ENCODE data around the gene PITX3.
A peak's percentile ranks its signal among the peaks of the same experiment; 100 is the strongest.
"Not testable (repeated sequence)": the region's sequence is repeated elsewhere in the genome, so short reads cannot be mapped to it uniquely, and the experiment has no call there.

PITX3 gene

DNA sequence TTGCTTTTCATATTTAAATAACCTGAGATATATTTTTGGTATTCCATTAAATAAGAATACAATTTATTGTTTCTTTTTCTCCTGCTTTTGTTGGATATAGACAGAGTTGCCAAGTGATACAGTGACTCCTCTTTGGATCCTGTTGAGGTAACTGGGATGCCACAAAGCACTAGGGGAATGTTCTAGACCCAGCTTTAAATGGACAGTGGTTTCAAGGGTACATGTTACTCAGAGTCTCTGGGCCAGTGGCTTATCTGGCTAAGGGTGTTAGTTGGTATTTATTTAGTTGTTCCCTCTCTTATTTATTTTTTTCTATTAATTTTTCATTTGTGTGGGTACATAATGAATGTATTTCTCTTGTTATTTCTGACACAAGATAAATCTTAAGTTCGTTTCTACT is 13.1 kb upstream of the PITX3 start:
- DNase-seq = no peak

DNA sequence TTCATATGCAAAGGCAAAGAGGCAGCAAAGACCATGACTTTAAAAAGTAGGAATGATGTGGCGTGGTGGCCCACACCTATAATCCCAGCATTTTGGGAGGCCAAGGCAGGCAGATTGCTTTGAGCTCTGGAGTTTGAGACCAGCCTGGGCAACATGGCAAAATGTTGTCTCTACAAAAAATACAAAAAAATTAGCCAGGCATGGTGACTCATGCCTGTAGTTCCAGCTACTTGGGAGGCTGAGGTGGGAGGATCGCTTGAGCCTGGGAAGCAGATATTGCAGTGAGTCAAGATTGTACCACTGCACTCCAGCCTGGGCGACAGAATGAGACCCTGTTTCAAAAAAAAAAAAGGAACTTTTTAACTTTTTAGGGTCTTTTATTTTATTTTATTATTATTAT is 11.2 kb upstream of the PITX3 start:
- not testable (repeated sequence) for DNase-seq

DNA sequence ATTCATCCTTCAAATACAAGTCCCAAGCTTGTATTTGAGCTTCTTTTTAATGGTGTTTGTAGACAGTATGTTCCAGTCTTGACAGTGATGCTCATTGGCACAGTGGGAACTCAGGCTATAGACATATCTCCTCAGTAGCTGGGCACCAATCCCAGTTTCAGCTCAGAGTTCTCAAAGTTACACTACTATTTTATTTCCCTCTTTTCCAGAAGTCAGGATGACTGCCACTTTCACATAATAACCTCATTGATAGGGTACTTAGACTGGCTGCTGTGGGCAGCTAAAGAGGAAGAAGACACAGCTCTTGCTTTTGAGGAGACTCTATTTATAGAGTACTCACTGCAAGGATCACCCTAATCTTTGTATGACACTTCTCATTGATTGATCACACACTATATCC is 6.4 kb upstream of the PITX3 start:
- no peak for DNase-seq

DNA sequence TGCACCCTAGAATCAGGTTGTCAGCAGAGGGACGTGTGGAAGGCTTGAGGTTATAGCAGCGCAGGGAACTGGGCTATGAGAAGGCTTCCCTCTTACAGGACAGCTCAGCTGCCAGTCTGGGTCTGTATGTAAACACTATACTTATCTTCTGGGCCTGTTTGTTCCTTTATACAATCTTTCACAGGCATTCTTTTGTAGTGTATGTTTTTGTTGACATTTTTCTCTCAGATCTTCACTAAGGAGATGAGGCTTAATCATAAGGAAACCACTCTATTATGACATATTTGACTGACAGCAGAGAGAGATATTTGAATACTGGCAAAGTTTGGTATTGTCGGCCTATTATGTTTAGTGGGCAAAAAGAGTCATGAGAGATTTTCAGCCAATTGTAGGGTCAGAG is 4.9 kb upstream of the PITX3 start:
- no peak for DNase-seq

DNA sequence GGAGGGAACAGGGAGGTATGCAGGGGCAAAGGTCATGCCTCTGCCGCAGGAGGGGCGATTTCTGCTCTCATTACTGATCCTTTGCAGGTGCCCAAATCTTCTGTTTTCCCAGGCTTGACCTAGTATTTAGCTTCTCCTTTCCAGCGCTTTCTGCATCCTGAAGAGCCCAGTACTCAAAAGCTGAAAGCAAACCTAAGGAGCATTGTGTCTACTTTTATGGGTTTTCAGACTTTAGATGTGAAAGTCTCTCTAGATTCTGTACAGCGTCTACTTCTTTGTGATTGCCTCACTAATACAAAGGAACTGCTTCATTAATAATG is 4.6 kb upstream of the PITX3 start:
- no peak for DNase-seq

DNA sequence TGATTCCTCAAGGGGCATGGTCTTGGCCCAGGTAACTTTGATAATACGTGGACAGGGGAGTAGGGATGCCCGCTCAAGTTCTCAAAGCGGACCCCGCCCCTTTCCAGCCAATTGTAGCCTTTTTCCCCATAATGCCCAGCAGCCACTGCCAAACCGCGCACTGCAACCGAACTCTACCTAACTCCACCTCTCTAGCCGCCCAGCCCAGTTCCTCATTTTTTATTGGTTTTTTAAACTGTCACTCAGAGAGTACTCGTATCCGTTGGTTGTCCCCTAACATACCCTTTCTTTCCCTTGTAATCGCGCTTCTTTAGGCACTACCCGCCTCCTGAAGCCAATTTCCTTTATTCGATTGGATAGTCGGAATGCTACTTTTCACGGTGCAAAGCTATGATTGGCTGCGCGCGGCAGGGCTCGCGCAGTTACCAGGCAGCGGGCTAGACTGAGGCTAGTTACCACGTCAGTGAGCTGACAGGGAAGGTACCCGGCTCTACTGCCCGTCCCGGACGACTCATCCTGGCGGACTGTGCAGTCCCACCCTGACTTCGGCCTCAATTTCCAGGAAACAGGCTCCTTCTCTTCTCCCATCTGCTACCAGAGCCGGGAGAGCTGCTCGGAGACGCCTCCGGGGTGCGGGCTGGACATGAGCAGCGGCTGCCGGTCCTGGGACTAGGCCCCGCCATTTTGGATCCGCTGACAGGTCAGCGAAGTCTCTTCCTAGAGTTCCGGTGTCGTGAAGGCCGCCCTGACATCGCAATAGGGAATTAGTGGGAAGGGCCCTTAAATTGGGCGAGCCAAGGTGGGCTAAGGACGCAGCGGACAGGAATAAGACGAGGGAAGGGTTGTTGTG is 4.0 kb upstream of the PITX3 start, which contains the start of gene GBF1:
TSS of gene GBF1 (plus strand) at position 451 of the 850 bp plus-strand sequence. CDS start 13,407 bp downstream, outside the sequence.
- DNase-seq = peak; percentile 95

DNA sequence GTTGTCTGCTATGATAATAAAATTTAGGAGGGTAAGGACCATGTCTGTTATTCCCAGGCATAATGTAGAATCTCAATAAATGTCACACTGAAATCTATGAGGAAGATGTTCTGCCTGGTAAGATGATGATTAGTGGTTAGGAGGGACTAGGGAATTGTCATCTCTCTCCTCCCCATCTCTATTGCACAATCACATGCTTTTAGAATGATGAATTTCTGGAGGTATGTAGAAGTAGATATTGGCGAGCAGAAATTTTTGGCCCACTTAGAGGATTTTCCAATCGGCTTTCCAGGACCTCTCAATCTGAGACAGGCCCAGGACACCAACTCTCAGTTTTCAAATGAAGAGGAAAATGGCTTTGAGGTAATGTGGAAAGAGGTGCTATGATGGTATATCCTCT is 2.0 kb upstream of the PITX3 start:
- no peak for DNase-seq

DNA sequence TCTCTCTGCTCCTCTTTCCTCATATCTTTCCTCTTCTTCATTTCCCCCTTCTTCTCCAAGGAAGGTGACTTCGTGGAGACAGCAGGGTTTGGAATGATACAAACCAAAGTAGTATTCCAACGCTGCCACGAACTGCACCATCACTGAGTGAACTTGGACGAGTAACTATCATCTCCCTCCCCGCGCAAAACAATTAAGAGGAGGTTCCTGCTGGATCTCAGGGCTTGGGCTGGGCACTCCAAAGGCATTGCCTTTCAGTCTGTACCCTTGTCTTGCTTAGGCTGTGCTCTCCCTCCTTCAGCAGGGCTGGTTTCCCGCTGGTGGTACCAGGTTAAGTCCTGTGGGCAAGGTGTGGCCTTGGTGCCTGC is 790 bp upstream of the PITX3 start:
- DNase-seq = no peak

DNA sequence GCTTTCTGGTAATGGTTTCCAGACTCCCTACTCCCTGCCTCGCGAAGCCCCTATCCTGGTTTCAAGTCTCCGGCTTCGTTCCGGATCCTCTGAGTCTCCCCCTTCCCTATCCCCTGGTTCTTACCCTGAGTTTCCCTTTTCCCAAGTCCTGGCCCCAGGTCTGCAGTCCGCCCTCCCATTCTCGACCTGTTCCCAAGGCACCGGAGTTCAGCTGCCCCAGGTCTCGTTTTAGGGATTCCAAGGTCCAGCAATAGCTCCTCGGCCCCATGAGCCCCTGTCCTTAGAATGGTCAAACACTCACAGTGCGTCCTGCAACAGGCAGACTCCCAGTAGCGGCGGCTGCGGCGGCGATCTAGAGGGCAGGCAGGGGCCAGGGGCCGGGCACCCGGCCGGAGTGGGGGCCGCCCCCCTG is 274 bp downstream of the PITX3 start:
- DNase-seq = peak; percentile 50

DNA sequence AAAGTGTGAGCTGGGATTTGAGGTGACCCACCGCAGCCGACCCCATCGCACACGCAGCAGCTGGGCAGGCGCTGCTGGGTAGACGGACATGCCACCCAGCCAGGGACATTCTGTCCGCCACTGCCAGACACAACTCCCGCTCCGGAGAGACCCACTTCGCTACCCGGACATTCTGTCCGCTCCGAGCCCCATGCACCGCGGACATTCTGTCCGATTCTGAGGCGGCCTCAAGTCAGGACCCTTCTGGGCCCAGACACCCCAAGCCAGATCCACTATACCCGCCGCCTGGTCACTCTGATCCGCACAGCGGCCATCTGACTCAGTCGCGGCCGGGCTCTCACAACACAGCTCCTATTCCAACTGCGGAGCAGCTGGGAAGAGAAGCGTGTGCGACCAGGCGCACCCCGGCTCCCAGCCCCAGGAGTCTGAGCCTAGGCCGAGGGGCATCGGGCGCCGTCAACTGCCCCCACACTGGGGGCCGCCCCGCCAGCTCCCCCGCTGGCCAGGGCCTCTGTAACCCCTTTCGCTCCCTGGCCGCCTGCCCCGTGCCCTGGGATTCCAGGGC is 763 bp downstream of the PITX3 start:
- DNase-seq = no peak

DNA sequence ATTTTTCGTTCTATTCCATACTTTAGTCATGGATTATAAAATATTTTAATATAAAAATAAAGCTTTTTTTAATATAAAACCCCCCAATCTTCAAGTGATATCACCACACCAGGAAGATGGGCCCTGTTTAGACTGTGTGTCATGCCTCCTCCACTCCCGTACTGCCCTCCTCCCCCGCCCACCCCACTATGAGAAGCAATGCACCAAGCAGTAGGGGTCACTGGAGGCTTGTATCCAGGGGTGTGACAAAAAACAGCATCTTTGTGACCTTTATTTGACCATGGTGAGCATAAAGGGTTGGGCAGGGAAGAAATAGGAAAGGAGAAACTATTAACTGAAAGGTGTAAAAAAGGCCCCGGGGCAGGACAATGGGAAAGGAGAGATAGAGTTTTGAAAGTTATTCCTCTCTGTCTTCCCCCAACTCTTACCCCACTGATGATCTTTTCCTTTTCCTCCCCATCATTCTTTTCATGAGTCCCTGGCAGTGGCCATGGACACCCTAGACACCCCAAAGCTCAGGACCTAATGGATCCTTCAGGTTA is 3.5 kb downstream of the PITX3 start:
- DNase-seq = no peak

DNA sequence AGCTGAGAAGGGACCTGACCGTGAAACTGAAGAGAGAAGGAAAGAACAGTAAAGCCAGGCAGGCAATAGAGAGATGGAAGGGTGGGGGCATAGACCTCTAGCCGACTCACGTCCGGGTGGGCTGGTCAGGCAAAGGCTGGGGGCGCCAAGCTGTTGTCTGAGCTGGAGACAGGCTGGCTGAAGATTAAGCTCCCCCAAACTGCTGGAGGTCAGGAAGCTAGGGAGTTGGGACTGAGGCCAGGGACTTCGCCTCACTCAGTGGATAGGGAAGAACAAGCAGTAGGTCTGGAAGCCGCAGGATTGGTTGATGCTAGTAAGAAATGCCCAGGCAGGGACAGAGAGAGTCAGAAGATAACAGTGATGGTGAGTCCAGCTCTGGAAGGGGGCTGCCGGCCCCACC is 5.3 kb downstream of the PITX3 start:
- no peak for DNase-seq

DNA sequence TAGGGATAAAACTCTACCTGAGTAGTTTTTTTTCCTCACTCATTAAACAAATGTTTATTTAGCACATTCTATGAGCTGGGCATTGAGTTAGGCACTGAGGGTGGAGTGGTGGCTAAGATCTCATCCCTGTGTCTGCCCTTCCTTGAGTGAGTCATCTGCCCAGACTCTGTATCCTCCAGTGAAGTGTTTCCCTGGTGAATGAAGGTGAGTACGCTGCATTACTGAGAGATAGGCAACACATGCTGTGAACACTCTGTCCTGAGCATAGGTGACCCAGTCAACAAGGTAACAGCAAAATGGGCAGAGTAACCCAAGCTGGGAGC is 5.8 kb downstream of the PITX3 start:
- DNase-seq = no peak

DNA sequence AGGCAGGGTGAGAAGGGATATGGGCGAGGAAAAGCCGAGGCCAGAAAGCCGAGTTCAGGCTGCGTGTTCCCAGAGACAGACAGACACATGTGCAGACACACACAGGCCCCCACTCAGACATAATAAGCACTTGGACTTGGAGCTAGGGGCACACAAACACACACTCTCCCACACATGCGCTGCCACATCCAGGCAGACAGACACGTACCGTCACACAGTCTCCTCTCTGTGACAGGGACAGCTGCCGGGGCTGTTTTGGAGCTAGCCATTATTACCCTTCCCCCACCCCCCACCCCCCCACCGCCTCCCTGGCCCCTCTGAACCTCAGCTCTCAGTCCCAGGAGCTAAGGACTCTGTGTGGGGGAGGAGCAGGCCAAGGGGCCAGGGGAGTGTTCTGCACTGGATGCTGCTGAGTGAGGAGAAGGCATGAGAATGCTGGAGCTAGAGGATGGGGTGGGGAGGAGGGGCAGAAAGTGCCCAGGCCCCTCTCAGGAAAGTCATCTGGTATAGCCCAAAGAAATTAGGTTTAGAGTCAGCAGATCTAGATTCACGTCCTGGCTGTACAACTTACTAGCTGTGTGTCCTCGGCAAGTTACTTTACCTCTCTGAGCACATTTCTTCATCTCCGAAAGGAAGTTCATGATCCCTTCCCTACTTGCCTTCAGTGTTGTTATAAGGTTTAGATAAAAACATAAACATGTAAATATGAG is 6.3 kb downstream of the PITX3 start:
- DNase-seq = peak; percentile 61

DNA sequence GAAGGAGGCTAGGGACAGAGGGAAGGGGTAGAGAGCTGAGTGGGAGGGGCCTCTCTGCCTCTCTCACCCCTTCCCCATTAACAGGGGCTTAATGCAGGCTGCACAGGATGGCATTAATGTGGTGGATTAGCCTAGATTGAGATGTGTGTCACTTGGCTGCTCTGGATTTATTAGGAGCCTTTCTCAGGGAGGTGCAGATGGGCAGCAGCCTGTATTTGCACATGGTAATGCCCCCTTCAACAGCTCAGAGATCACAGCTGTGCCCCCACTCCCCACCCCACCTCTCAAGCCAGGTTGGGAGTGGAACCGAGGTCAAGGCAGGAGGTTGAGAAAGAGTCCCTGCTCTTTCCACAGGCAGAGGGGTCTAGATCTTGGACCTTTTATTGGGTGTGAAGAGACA is 7.3 kb downstream of the PITX3 start:
- DNase-seq = no peak

DNA sequence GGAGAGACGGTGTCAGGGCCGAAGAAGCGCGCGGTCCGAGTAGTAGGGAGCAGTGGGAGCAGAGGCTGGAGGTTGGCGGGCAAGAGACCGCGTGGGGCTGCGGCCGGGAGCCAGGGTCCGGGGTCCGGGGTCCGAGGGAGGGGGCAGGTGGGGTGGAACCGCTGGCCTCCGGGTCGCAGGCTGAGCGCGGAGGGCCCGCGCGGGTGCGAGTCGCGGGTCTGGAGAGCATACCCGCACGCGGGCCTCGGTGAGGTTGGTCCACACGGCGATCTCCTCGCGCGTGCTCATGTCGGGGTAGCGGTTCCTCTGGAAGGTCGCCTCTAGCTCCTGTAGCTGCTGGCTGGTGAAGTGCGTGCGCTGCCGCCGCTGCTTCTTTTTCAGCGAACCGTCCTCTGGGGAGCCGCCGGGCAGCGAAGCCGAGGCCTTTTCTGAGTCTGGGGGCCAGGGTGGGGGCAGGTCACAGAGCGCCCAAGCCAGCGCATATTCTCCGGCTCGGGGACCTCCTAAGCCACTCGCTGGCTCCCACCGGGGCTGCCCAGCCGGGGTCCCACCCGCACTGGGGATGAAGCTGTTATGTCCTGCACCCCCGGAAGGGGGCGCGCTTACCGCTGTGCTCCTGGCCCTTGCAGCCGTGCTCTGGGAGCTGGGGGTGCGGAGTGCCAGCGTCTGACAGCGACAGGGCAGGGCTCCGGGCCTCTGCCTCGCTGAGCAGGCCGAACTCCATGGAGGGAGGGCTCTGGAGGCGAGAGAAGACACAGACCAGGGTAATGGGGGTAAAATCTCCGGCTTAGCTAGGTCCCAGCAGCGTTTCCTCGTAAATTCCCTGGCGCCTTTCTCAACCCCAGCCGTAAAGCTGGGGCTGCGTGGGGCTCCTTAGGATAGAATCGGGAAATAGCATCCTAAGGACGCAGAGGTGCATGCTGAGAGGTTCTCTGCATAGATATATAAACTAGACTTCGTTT is 9.7 kb downstream of the PITX3 start:
- peak; percentile 51 for DNase-seq

DNA sequence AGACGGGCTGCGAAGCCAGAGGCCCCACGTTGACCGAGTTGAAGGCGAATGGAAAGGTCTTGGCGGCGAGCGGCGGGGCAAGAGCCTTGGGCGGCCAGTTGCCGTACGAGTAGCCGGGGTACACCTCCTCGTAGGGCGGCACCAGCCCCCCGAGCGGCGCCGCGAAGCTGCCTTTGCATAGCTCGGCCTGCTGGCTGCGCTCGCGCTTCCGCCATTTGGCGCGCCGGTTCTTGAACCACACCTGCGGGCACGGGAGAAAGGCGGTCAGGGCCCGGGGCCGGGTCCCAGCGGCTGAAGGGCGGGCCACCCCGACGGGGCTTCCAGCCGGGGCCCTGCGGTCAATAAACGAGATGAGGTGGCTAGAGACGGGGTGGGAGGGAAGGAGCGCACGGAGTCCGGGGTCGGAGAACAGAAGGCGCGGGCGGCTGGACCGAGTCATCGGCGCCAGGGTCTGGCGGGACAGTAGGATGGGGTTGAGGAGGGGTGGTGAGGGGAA is 10.4 kb downstream of the PITX3 start:
- no peak for DNase-seq

DNA sequence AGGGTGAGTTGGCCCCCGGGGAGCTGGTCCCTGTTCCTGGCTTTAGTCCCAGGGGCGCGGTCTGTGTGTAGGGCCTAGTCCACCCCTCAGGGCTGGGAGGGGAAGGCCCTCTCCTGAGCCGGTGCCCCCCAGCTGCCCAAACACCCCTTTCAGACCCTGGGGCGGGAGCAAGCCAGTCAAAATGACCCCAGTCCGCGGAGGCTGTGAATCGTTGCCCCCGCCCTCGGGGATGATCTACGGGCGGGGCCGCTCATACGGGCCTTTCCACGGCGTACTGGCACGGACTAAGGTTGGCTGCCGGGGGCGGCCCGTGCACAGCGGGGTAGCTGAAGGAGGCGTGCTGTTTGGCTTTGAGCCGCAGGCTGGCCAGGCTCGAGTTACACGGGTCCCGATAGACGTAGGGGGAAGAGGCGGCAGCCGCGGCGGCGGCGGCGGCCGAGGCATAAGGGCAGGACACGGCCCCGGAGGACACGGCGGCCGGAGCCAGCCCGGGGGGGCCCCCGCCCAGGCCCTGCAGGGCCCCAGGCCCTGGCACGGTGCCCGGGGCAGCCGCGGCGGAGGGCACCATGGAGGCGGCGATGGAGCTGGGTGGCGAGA is 10.9 kb downstream of the PITX3 start:
- DNase-seq = peak; percentile 76

DNA sequence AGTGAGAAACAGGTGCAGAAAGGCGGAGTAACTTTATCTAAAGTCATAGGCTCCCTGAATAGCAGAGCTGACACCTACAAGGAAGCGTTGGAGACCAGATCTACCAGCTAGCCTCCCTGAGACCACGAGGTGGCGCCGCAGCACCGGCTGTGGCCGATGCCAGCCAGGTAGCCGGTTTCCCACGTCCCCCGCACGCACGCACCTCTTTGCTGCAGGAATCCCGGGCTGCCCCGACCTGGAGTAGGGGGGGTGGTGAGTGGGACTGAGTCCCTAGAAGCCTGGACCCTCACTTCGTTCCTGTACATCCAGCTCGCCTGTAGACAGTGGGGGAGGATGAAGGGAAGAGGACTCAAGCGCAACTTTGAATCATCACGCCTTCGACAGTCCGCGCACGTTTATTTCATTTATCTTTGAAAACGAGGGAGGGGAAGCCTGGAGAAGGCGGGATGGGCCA is 11.5 kb downstream of the PITX3 start:
- DNase-seq = peak; percentile 83

DNA sequence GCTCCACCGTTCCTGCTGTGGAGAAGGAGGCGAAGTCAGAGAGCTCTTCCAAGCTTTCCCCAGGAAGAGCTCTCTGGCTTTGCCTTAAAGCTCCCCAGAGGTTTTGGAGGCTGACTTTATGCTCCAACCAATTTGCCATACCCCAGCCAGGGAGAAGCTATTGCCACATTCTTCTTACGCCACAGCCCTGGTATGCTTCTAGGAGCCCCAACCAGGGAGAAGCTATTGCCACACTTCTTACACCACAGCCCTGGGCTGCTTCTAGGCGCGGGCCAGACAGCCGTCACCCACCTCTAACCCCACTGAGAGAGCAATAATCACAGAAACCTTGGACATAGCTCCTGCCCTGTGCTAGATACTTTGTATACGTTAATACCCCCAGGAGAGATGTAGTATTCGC is 14.3 kb downstream of the PITX3 start:
- DNase-seq = no peak

DNA sequence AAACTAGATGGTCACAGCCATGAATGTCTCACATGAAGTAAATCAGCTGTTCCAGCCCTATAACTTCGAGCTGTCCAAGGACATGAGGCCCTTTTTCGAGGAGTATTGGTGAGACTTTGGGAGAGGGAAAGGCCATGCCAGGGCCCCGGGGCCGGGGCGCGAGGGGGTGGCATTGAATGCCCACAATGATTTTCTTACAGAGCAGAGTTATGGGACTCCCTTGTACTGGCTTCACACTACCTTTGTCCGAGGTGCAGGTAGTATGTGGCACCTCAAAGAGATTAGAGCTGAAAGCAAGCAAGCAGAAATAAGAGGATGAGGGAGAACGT is 14.8 kb downstream of the PITX3 start:
- DNase-seq = no peak

Data from left hindlimb (tissue), 1 donor.